Eye (tissue), 1 donor: ENCODE data around the gene DNAJC3.
A peak's percentile ranks its signal among the peaks of the same experiment; 100 is the strongest.
"Not testable (repeated sequence)": the region's sequence is repeated elsewhere in the genome, so short reads cannot be mapped to it uniquely, and the experiment has no call there.

Source experiments
- DNase-seq: peaks from one replicate; pipeline ENCODE4 v3.0.0-alpha.2; 2015

The DNAJC3 gene

GRCh38 chr13:95676105-95676761 is 706 bp upstream of the DNAJC3 start:
- no peak for DNase-seq

GRCh38 chr13:95677564-95678266 is 776 bp downstream of the DNAJC3 start:
- DNase-seq, result peak; percentile 69

GRCh38 chr13:95678967-95679366 is 2.0 kb downstream of the DNAJC3 start:
- no peak for DNase-seq

- no peak for DNase-seq
Observed at GRCh38 chr13:95679722-95680121, 2.8 kb downstream of the DNAJC3 start.

- no peak for DNase-seq
Observed at GRCh38 chr13:95684418-95684817, 7.5 kb downstream of the DNAJC3 start.

- DNase-seq, result not testable (repeated sequence)
Observed at GRCh38 chr13:95684960-95685359, 8.0 kb downstream of the DNAJC3 start.

- no peak for DNase-seq
Observed at GRCh38 chr13:95689582-95689926, 12.6 kb downstream of the DNAJC3 start.

GRCh38 chr13:95690986-95691385 is 14.0 kb downstream of the DNAJC3 start:
- DNase-seq, result not testable (repeated sequence)

GRCh38 chr13:95697052-95697680 is 20.2 kb downstream of the DNAJC3 start:
- DNase-seq, result no peak

GRCh38 chr13:95698047-95698749 is 21.3 kb downstream of the DNAJC3 start:
- DNase-seq, result no peak

GRCh38 chr13:95703576-95703975 is 26.6 kb downstream of the DNAJC3 start:
- no peak for DNase-seq

GRCh38 chr13:95704510-95704909 is 27.6 kb downstream of the DNAJC3 start:
- DNase-seq, result no peak

- no peak for DNase-seq
Observed at GRCh38 chr13:95706356-95706755, 29.4 kb downstream of the DNAJC3 start.

GRCh38 chr13:95707035-95707434 is 30.1 kb downstream of the DNAJC3 start:
- no peak for DNase-seq

GRCh38 chr13:95707442-95708390 is 30.8 kb downstream of the DNAJC3 start:
- no peak for DNase-seq

- DNase-seq, result no peak
Observed at GRCh38 chr13:95708391-95708774, 31.4 kb downstream of the DNAJC3 start.

- no peak for DNase-seq
Observed at GRCh38 chr13:95708811-95709500, 32.0 kb downstream of the DNAJC3 start.

GRCh38 chr13:95710313-95710712 is 33.4 kb downstream of the DNAJC3 start:
- no peak for DNase-seq

- not testable (repeated sequence) for DNase-seq
Observed at GRCh38 chr13:95712846-95713245, 35.9 kb downstream of the DNAJC3 start.

- DNase-seq, result no peak
Observed at GRCh38 chr13:95713651-95714050, 36.7 kb downstream of the DNAJC3 start.

- DNase-seq, result no peak
Observed at GRCh38 chr13:95714142-95714832, 37.3 kb downstream of the DNAJC3 start.
